Tibial nerve (tissue), 3 donors: Measurements from ENCODE around the gene SPART.

Source experiments
- EP300 ChIP-seq, 2 donors: sonication (generic); formaldehyde crosslinking; IDR thresholded peaks; one replicate each; pipeline ENCODE4 v1.6.1; 2017; ENCODE audit warnings: antibody characterized with exemption in 2 of 2, mild to moderate bottlenecking in 1 of 2
- POLR2A ChIP-seq, 2 donors: fragments of 450-650 bp; IDR thresholded peaks; one replicate each; pipeline ENCODE4 v1.6.1; 2017; ENCODE audit warnings: antibody characterized with exemption in 2 of 2, mild to moderate bottlenecking in 2 of 2, moderate library complexity in 2 of 2

DNA sequence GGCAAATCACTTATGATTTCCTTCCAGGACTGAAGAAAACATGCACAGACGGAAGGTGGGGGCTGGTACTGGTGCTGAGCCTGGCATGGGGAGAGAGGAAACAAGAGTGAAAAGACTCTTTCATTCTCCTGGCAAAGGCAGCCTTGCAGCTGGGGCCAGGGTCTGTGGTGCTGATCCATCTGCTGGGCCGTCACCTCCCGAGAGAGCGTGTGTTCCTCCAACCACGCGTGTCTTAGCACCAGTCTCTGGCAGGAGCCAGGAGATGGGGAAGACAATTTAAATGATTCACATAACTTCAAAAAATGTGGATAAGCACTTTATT is 23.9 kb upstream of the SPART start:
- TF ChIP-seq EP300 (IDR thresholded peaks at IDR 0.05) (no peak), POLR2A (IDR thresholded peaks at IDR 0.05) (no peak)
